Body of pancreas (tissue), 4 donors: Measurements from ENCODE around the gene CDKN2C.

ENCODE experiments used
- POLR2A ChIP-seq, 3 donors: fragments of 450-650 bp; IDR thresholded peaks; one replicate each; pipeline ENCODE4 v1.6.1; 2016; ENCODE audit warnings: antibody characterized with exemption in 3 of 3, mild to moderate bottlenecking in 2 of 3
- TF ChIP-seq, protein P1 (sequence below), 7 experiments: fragments of 450-650 bp in 4 of 7; fragments of 200-600 bp in 3 of 7; sonication (generic) in 3 of 7; IDR thresholded peaks; one replicate each; pipeline ENCODE4 v1.5.1; 2016 to 2019; ENCODE audit warnings: antibody characterized with exemption in 7 of 7

DNA sequence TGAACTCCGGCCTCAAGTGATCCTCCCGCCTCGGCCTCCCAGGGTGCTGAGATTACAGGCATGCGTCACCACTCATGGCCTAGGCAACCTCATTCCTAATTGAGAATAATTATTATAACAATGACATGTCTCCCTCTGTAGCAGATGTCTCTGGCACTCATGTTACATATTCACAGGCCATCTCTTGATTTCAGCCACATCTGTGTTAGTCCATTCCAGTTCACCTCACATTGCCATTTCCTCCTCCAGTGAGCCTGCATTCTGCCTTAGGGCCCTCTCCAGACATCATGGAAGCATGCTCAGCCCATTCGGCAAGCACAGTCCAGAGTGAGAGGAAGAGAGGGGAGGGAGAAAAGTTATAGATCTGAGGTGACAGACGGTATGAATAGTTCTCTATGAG lies 32.5 kb downstream of the CDKN2C start:
- TF ChIP-seq POLR2A (IDR thresholded peaks at IDR 0.05): no peak
- TF ChIP-seq, protein P1, sequence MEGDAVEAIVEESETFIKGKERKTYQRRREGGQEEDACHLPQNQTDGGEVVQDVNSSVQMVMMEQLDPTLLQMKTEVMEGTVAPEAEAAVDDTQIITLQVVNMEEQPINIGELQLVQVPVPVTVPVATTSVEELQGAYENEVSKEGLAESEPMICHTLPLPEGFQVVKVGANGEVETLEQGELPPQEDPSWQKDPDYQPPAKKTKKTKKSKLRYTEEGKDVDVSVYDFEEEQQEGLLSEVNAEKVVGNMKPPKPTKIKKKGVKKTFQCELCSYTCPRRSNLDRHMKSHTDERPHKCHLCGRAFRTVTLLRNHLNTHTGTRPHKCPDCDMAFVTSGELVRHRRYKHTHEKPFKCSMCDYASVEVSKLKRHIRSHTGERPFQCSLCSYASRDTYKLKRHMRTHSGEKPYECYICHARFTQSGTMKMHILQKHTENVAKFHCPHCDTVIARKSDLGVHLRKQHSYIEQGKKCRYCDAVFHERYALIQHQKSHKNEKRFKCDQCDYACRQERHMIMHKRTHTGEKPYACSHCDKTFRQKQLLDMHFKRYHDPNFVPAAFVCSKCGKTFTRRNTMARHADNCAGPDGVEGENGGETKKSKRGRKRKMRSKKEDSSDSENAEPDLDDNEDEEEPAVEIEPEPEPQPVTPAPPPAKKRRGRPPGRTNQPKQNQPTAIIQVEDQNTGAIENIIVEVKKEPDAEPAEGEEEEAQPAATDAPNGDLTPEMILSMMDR (IDR thresholded peaks at IDR 0.05): no peak
